ENCODE results near the gene CYBC1.

Gene CYBC1

DNA sequence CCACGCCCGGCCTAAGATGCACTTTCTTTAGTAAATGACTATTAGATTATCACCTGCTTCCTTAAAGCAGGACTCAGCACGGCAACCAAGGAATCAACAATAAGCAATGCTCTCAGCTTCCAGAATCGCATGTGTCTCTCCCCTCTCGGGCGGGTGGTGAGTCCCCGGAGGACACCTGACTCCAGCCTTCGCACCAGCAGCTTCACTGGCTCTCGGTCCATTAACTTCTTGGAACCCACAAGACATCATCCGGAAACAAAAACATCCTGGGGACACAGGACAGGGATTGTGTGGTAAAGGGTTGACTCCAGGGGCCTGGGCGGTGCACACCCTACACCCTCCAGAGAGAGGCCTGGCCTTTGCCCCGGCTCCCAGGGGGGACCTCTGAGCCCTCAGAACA lies 56.3 kb downstream of the CYBC1 start:
- TF ChIP-seq, protein P1, sequence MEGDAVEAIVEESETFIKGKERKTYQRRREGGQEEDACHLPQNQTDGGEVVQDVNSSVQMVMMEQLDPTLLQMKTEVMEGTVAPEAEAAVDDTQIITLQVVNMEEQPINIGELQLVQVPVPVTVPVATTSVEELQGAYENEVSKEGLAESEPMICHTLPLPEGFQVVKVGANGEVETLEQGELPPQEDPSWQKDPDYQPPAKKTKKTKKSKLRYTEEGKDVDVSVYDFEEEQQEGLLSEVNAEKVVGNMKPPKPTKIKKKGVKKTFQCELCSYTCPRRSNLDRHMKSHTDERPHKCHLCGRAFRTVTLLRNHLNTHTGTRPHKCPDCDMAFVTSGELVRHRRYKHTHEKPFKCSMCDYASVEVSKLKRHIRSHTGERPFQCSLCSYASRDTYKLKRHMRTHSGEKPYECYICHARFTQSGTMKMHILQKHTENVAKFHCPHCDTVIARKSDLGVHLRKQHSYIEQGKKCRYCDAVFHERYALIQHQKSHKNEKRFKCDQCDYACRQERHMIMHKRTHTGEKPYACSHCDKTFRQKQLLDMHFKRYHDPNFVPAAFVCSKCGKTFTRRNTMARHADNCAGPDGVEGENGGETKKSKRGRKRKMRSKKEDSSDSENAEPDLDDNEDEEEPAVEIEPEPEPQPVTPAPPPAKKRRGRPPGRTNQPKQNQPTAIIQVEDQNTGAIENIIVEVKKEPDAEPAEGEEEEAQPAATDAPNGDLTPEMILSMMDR (IDR thresholded peaks at IDR 0.05; ENCODE audit: low read depth, low read length, missing control alignments) = no peak
- DNase-seq (ENCODE audit: low read depth) = no peak
- H3K4me3 ChIP-seq (ENCODE audit: low read depth, low read length) = no peak overlapping the region

DNA sequence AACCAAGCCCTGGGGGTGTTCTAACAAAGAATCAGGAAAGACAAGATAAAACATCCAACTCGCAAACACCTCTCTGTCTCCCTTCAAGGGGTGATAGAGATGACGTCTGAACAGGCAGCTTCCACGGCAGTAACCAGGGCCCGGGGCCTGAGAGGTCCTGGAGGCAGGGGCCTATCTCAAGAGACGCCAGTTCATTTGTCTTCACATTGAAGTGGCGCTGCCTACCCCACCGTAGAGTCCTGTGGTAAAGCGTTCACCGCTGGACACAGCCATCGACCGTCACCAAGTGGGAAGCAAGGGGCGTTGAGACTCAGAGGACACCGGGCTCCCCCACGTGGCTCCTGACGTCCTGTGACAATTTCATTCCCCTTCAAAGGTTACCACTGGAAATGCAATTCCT lies 57.6 kb downstream of the CYBC1 start:
- no peak overlapping the region for H3K4me3 ChIP-seq (ENCODE audit: low read depth, low read length)

More for the DNA sequence above, 57.6 kb downstream of the CYBC1 start:
- DNase-seq (ENCODE audit: low read depth) = no peak
- TF ChIP-seq, protein P1 (IDR thresholded peaks at IDR 0.05; ENCODE audit: low read depth, low read length, missing control alignments) = no peak
